PFSK-1 (cell line): ENCODE measurements around the gene NSUN2.

Source experiments
- FOXP2 ChIP-seq: optimal IDR thresholded peaks from 2 replicates; pipeline ENCODE3; 2011; ENCODE audit warnings: borderline replicate concordance, control low read depth, inconsistent platforms; ENCODE audit not compliant: insufficient read depth; ENCODE audit errors: extremely low read length, extremely low read depth
- POLR2AphosphoS5 ChIP-seq: IDR thresholded peaks from 2 replicates; pipeline ENCODE4 v1.6.1; 2012; ENCODE audit warnings: low read depth, mild to moderate bottlenecking, control low read depth, low read length, moderate library complexity
- REST ChIP-seq, 2 experiments: IDR thresholded peaks; 2 replicates each; pipeline versions ENCODE4 v1.6.1 to v1.8.0; 2011 to 2012; ENCODE audit warnings: low read depth in 2 of 2, low read length in 2 of 2, control low read depth in 1 of 2, inconsistent platforms in 1 of 2, mild to moderate bottlenecking in 1 of 2, moderate library complexity in 1 of 2; ENCODE audit not compliant: insufficient read depth in 1 of 2
- SIN3A ChIP-seq: IDR thresholded peaks from 2 replicates; pipeline ENCODE4 v1.6.1; 2012; ENCODE audit warnings: mild to moderate bottlenecking, low read length, moderate library complexity, borderline replicate concordance; ENCODE audit not compliant: insufficient read depth
- TAF1 ChIP-seq: IDR thresholded peaks from 2 replicates; pipeline ENCODE4 v1.6.1; 2012; ENCODE audit warnings: low read length, control low read depth, borderline replicate concordance; ENCODE audit not compliant: insufficient read depth

The NSUN2 gene

GRCh38 chr5:6573651-6574101, 59.2 kb downstream of the NSUN2 start:
- TF ChIP-seq REST (IDR thresholded peaks at IDR 0.05; ENCODE audit: insufficient read depth in 1 of 2, low read depth in 2 of 2, low read length in 2 of 2) (no peak), TAF1 (no peak), POLR2AphosphoS5 (no peak), SIN3A (no peak)

- no peak for TF ChIP-seq POLR2AphosphoS5
- TF ChIP-seq FOXP2, result no peak
- TF ChIP-seq TAF1, result no peak
- no peak for TF ChIP-seq SIN3A
- TF ChIP-seq REST (IDR thresholded peaks at IDR 0.05; ENCODE audit: insufficient read depth in 1 of 2, low read depth in 2 of 2, low read length in 2 of 2), result no peak
These were observed 59.9 kb downstream of the NSUN2 start for GRCh38 chr5:6572825-6573380.

GRCh38 chr5:6572086-6572824, 60.6 kb downstream of the NSUN2 start:
- no peak for TF ChIP-seq REST (IDR thresholded peaks at IDR 0.05; ENCODE audit: insufficient read depth in 1 of 2, low read depth in 2 of 2, low read length in 2 of 2)
- TF ChIP-seq FOXP2, result no peak
- TF ChIP-seq POLR2AphosphoS5, result no peak
- no peak for TF ChIP-seq SIN3A
- TF ChIP-seq TAF1, result no peak

GRCh38 chr5:6570530-6570929, 62.3 kb downstream of the NSUN2 start:
- no peak for TF ChIP-seq POLR2AphosphoS5
- no peak for TF ChIP-seq TAF1
- no peak for TF ChIP-seq FOXP2
- TF ChIP-seq SIN3A, result no peak
- TF ChIP-seq REST (IDR thresholded peaks at IDR 0.05; ENCODE audit: insufficient read depth in 1 of 2, low read depth in 2 of 2, low read length in 2 of 2), result no peak
